ENCODE data around the gene GOLGA3.
"Not testable (repeated sequence)": the region's sequence is repeated elsewhere in the genome, so short reads cannot be mapped to it uniquely, and the experiment has no call there.

The GOLGA3 gene

GRCh38 chr12:132753670-132754069 is 75.0 kb downstream of the GOLGA3 start:
- peaks cover 31 to 91% of the 10 kb centered on the region in 2 donors for H3K36me3 ChIP-seq (replicated peaks in 1 of 2; ENCODE audit: control insufficient read depth in 2 of 2, insufficient read depth in 2 of 2, low read length in 2 of 2)
- H3K4me3 ChIP-seq (ENCODE audit: low read length in 2 of 2); H3K79me1 ChIP-seq (ENCODE audit: low read depth, low read length); H2BK12ac ChIP-seq (ENCODE audit: low read length); H3K27ac ChIP-seq (replicated peaks; ENCODE audit: low read length); H3K4ac ChIP-seq (ENCODE audit: low read length); H2AK5ac ChIP-seq (ENCODE audit: low read depth, low read length); H4K8ac ChIP-seq (ENCODE audit: low read depth, low read length); H3K23ac ChIP-seq (ENCODE audit: low read depth, low read length, poor library complexity); DNase-seq (ENCODE audit: low spot score); H3K4me2 ChIP-seq (ENCODE audit: insufficient read depth, low read length, poor library complexity, severe bottlenecking); H2BK120ac ChIP-seq (ENCODE audit: low read depth, low read length); H3K14ac ChIP-seq (ENCODE audit: low read length); H3K9me3 ChIP-seq (replicated peaks in 1 of 2; ENCODE audit: control insufficient read depth in 2 of 2, insufficient read depth in 1 of 2, low read depth in 1 of 2, low read length in 2 of 2); H3K4me1 ChIP-seq (ENCODE audit: control insufficient read depth in 2 of 2, insufficient read depth in 1 of 2, low read depth in 1 of 2, low read length in 2 of 2); H4K91ac ChIP-seq (ENCODE audit: low read depth, low read length, poor library complexity); H3K9ac ChIP-seq (ENCODE audit: low read depth, low read length, poor library complexity); H2BK5ac ChIP-seq (ENCODE audit: low read length); H2AFZ ChIP-seq (ENCODE audit: low read length); H2BK15ac ChIP-seq (ENCODE audit: low read length); H3K27me3 ChIP-seq (ENCODE audit: control insufficient read depth in 3 of 3, insufficient read depth in 3 of 3, low read depth in 1 of 3, low read length in 3 of 3); H3K18ac ChIP-seq (ENCODE audit: low read length): not testable (repeated sequence)
- WGBS, 2 donors (ENCODE audit: extremely low coverage in 2 of 2, insufficient read length in 2 of 2, insufficient replicate concordance in 1 of 2): no CpG with 5 or more reads among the region's 7 CpGs

- Histone ChIP-seq H3K18ac (ENCODE audit: low read length) (no peak overlapping the region), H3K9me3 (replicated peaks in 1 of 2; ENCODE audit: control insufficient read depth in 2 of 2, insufficient read depth in 1 of 2, low read depth in 1 of 2, low read length in 2 of 2) (peaks cover 0 to 4% of the 10 kb centered on the region in 2 donors), H2BK15ac (ENCODE audit: low read length) (no peak overlapping the region), H3K27ac (replicated peaks; ENCODE audit: low read length) (no peak overlapping the region), H3K36me3 (replicated peaks in 1 of 2; ENCODE audit: control insufficient read depth in 2 of 2, insufficient read depth in 2 of 2, low read length in 2 of 2) (peaks cover 59 to 98% of the 10 kb centered on the region in 2 donors), H3K23ac (ENCODE audit: low read depth, low read length, poor library complexity) (no peak overlapping the region), H2BK12ac (ENCODE audit: low read length) (no peak overlapping the region), H3K4me1 (ENCODE audit: control insufficient read depth in 2 of 2, insufficient read depth in 1 of 2, low read depth in 1 of 2, low read length in 2 of 2) (no peaks in the 10 kb centered on the region), H4K8ac (ENCODE audit: low read depth, low read length) (no peak overlapping the region), H2AK5ac (ENCODE audit: low read depth, low read length) (no peak overlapping the region), H3K14ac (ENCODE audit: low read length) (no peak overlapping the region), H4K91ac (ENCODE audit: low read depth, low read length, poor library complexity) (no peak overlapping the region), H3K27me3 (ENCODE audit: control insufficient read depth in 3 of 3, insufficient read depth in 3 of 3, low read depth in 1 of 3, low read length in 3 of 3) (no peaks in the 10 kb centered on the region), H3K79me1 (ENCODE audit: low read depth, low read length) (peaks cover 9% of the 10 kb centered on the region), H2AFZ (ENCODE audit: low read length) (no peak overlapping the region), H3K4ac (ENCODE audit: low read length) (no peak overlapping the region), H2BK5ac (ENCODE audit: low read length) (no peak overlapping the region), H3K4me3 (ENCODE audit: low read length in 2 of 2) (no peak overlapping the region), H3K4me2 (ENCODE audit: insufficient read depth, low read length, poor library complexity, severe bottlenecking) (no peak overlapping the region), H3K9ac (ENCODE audit: low read depth, low read length, poor library complexity) (no peak overlapping the region), H2BK120ac (ENCODE audit: low read depth, low read length) (no peak overlapping the region)
- WGBS, 2 donors (ENCODE audit: extremely low coverage in 2 of 2, insufficient read length in 2 of 2, insufficient replicate concordance in 1 of 2): no CpG with 5 or more reads among the region's 10 CpGs
- no peak for DNase-seq (ENCODE audit: low spot score)
Measured at GRCh38 chr12:132748319-132748718, 80.3 kb downstream of the GOLGA3 start.

GRCh38 chr12:132747896-132748295 is 80.8 kb downstream of the GOLGA3 start:
- H2AFZ ChIP-seq (ENCODE audit: low read length): no peak overlapping the region

GRCh38 chr12:132747395-132747794 is 81.3 kb downstream of the GOLGA3 start:
- Histone ChIP-seq H3K27me3 (ENCODE audit: control insufficient read depth in 3 of 3, insufficient read depth in 3 of 3, low read depth in 1 of 3, low read length in 3 of 3) (no peaks in the 10 kb centered on the region), H3K36me3 (replicated peaks in 1 of 2; ENCODE audit: control insufficient read depth in 2 of 2, insufficient read depth in 2 of 2, low read length in 2 of 2) (peaks cover 62 to 98% of the 10 kb centered on the region in 2 donors)
- no CpG with 5 or more reads among the region's 11 CpGs for WGBS, 2 donors (ENCODE audit: extremely low coverage in 2 of 2, insufficient read length in 2 of 2, insufficient replicate concordance in 1 of 2)

More at GRCh38 chr12:132747896-132748295, 80.8 kb downstream of the GOLGA3 start:
- H4K8ac ChIP-seq (ENCODE audit: low read depth, low read length): no peak overlapping the region
- no peaks in the 10 kb centered on the region for H3K27me3 ChIP-seq (ENCODE audit: control insufficient read depth in 3 of 3, insufficient read depth in 3 of 3, low read depth in 1 of 3, low read length in 3 of 3)
- no peak overlapping the region for H3K4me2 ChIP-seq (ENCODE audit: insufficient read depth, low read length, poor library complexity, severe bottlenecking)
- H3K79me1 ChIP-seq (ENCODE audit: low read depth, low read length): peaks cover 8% of the 10 kb centered on the region
- H3K18ac ChIP-seq (ENCODE audit: low read length): no peak overlapping the region
- H3K9me3 ChIP-seq (replicated peaks in 1 of 2; ENCODE audit: control insufficient read depth in 2 of 2, insufficient read depth in 1 of 2, low read depth in 1 of 2, low read length in 2 of 2): peaks cover 0 to 4% of the 10 kb centered on the region in 2 donors
- WGBS, 2 donors (ENCODE audit: extremely low coverage in 2 of 2, insufficient read length in 2 of 2, insufficient replicate concordance in 1 of 2): no CpG with 5 or more reads among the region's 22 CpGs
- H2BK120ac ChIP-seq (ENCODE audit: low read depth, low read length): no peak overlapping the region
- H3K4me3 ChIP-seq (ENCODE audit: low read length in 2 of 2): no peak overlapping the region
- no peaks in the 10 kb centered on the region for H3K4me1 ChIP-seq (ENCODE audit: control insufficient read depth in 2 of 2, insufficient read depth in 1 of 2, low read depth in 1 of 2, low read length in 2 of 2)
- H3K36me3 ChIP-seq (replicated peaks in 1 of 2; ENCODE audit: control insufficient read depth in 2 of 2, insufficient read depth in 2 of 2, low read length in 2 of 2): peaks cover 57 to 98% of the 10 kb centered on the region in 2 donors
- no peak overlapping the region for H3K23ac ChIP-seq (ENCODE audit: low read depth, low read length, poor library complexity)
- no peak overlapping the region for H2BK15ac ChIP-seq (ENCODE audit: low read length)
- H3K4ac ChIP-seq (ENCODE audit: low read length): no peak overlapping the region
- no peak for DNase-seq (ENCODE audit: low spot score)
- no peak overlapping the region for H2BK12ac ChIP-seq (ENCODE audit: low read length)
- no peak overlapping the region for H3K27ac ChIP-seq (replicated peaks; ENCODE audit: low read length)
- no peak overlapping the region for H2BK5ac ChIP-seq (ENCODE audit: low read length)
- no peak overlapping the region for H2AK5ac ChIP-seq (ENCODE audit: low read depth, low read length)
- no peak overlapping the region for H3K14ac ChIP-seq (ENCODE audit: low read length)
- H3K9ac ChIP-seq (ENCODE audit: low read depth, low read length, poor library complexity): peak overlapping the region; percentile 60
- no peak overlapping the region for H4K91ac ChIP-seq (ENCODE audit: low read depth, low read length, poor library complexity)

More at GRCh38 chr12:132747395-132747794, 81.3 kb downstream of the GOLGA3 start:
- Histone ChIP-seq H3K18ac (ENCODE audit: low read length) (no peak overlapping the region), H2BK5ac (ENCODE audit: low read length) (no peak overlapping the region), H3K79me1 (ENCODE audit: low read depth, low read length) (peaks cover 7% of the 10 kb centered on the region), H3K9ac (ENCODE audit: low read depth, low read length, poor library complexity) (peak overlapping the region; percentile 30), H3K4me1 (ENCODE audit: control insufficient read depth in 2 of 2, insufficient read depth in 1 of 2, low read depth in 1 of 2, low read length in 2 of 2) (no peaks in the 10 kb centered on the region), H4K8ac (ENCODE audit: low read depth, low read length) (no peak overlapping the region), H4K91ac (ENCODE audit: low read depth, low read length, poor library complexity) (no peak overlapping the region), H3K4me2 (ENCODE audit: insufficient read depth, low read length, poor library complexity, severe bottlenecking) (no peak overlapping the region), H3K27ac (replicated peaks; ENCODE audit: low read length) (no peak overlapping the region), H3K4ac (ENCODE audit: low read length) (no peak overlapping the region), H2BK15ac (ENCODE audit: low read length) (no peak overlapping the region), H2BK12ac (ENCODE audit: low read length) (no peak overlapping the region), H2AK5ac (ENCODE audit: low read depth, low read length) (no peak overlapping the region), H3K9me3 (replicated peaks in 1 of 2; ENCODE audit: control insufficient read depth in 2 of 2, insufficient read depth in 1 of 2, low read depth in 1 of 2, low read length in 2 of 2) (peaks cover 0 to 4% of the 10 kb centered on the region in 2 donors), H3K14ac (ENCODE audit: low read length) (no peak overlapping the region), H2AFZ (ENCODE audit: low read length) (no peak overlapping the region), H3K4me3 (ENCODE audit: low read length in 2 of 2) (no peak overlapping the region), H2BK120ac (ENCODE audit: low read depth, low read length) (no peak overlapping the region), H3K23ac (ENCODE audit: low read depth, low read length, poor library complexity) (no peak overlapping the region)
- DNase-seq (ENCODE audit: low spot score): no peak

Data from neuronal stem cell (in vitro differentiated cells).